H9 (cell line): ENCODE measurements around the gene CDCP2. TPM values are rescaled to one million over a fixed set of nuclear protein-coding genes. Genes with fewer than 3 reads are reported as not detected.

Experiments
- DNase-seq: peaks from one replicate; pipeline ENCODE4 v3.0.0-alpha.2; 2017
- H2AFZ ChIP-seq: one replicate; pipeline ENCODE4 v1.6.1; 2013; ENCODE audit warnings: mild to moderate bottlenecking, low read length, control low read depth, moderate library complexity
- H2AK5ac ChIP-seq: 2 replicates; pipeline ENCODE4 v1.6.1; 2013; ENCODE audit warnings: low read length, control low read depth, mixed read lengths; ENCODE audit not compliant: insufficient read length
- H2BK120ac ChIP-seq: one replicate; pipeline ENCODE4 v1.6.1; 2013; ENCODE audit warnings: low read depth, mild to moderate bottlenecking, low read length, control low read depth, inconsistent platforms; ENCODE audit not compliant: poor library complexity, severe bottlenecking
- H2BK12ac ChIP-seq: 2 replicates; pipeline ENCODE4 v1.6.1; 2013; ENCODE audit warnings: low read length, control low read depth, mixed read lengths, low read depth; ENCODE audit not compliant: insufficient read length
- H2BK15ac ChIP-seq: 2 replicates; pipeline ENCODE4 v1.6.1; 2013; ENCODE audit warnings: low read depth, low read length, control low read depth
- H2BK20ac ChIP-seq: one replicate; pipeline ENCODE4 v1.6.1; 2013; ENCODE audit warnings: low read depth, mild to moderate bottlenecking, low read length, control low read depth, inconsistent platforms; ENCODE audit not compliant: poor library complexity, severe bottlenecking
- H2BK5ac ChIP-seq: 2 replicates; pipeline ENCODE4 v1.6.1; 2013; ENCODE audit warnings: low read length, control low read depth, mixed read lengths; ENCODE audit not compliant: insufficient read length
- H3K14ac ChIP-seq: 2 replicates; pipeline ENCODE4 v1.6.1; 2013; ENCODE audit warnings: low read length, control low read depth; ENCODE audit not compliant: insufficient read depth
- H3K18ac ChIP-seq: 2 replicates; pipeline ENCODE4 v1.6.1; 2013; ENCODE audit warnings: low read depth, mild to moderate bottlenecking, mixed read lengths, low read length, control low read depth; ENCODE audit not compliant: insufficient read length
- H3K23ac ChIP-seq: 2 replicates; pipeline ENCODE4 v1.6.1; 2013; ENCODE audit warnings: low read length, control low read depth, mixed read lengths, low read depth; ENCODE audit not compliant: insufficient read length
- H3K23me2 ChIP-seq: 2 replicates; pipeline ENCODE4 v1.6.1; 2013; ENCODE audit warnings: low read depth, mild to moderate bottlenecking, mixed read lengths, low read length, control low read depth; ENCODE audit not compliant: insufficient read length, poor library complexity, severe bottlenecking
- H3K27ac ChIP-seq: 2 replicates; pipeline ENCODE4 v1.5.1; 2013; ENCODE audit warnings: low read length, control low read depth, mixed read lengths, low read depth; ENCODE audit not compliant: insufficient read length
- H3K27me3 ChIP-seq: 2 replicates; pipeline ENCODE4 v1.6.1; 2013; ENCODE audit warnings: low read length, control low read depth, inconsistent platforms; ENCODE audit not compliant: insufficient read depth
- H3K4ac ChIP-seq: 2 replicates; pipeline ENCODE4 v1.6.1; 2013; ENCODE audit warnings: low read depth, mild to moderate bottlenecking, control low read depth, inconsistent platforms, low read length, moderate library complexity
- H3K4me1 ChIP-seq: 2 replicates; pipeline ENCODE4 v1.6.1; 2013; ENCODE audit warnings: low read length, control low read depth, inconsistent platforms; ENCODE audit not compliant: insufficient read depth
- H3K4me2 ChIP-seq: 2 replicates; pipeline ENCODE4 v1.6.1; 2013; ENCODE audit warnings: low read length, control low read depth, mixed read lengths; ENCODE audit not compliant: insufficient read length, insufficient read depth
- H3K56ac ChIP-seq: 2 replicates; pipeline ENCODE4 v1.6.1; 2013; ENCODE audit warnings: low read depth, mild to moderate bottlenecking, mixed read lengths, low read length, control low read depth; ENCODE audit not compliant: insufficient read length
- H3K79me1 ChIP-seq: 2 replicates; pipeline ENCODE4 v1.6.1; 2013; ENCODE audit warnings: low read depth, mild to moderate bottlenecking, moderate library complexity, low read length, control low read depth, inconsistent platforms; ENCODE audit not compliant: insufficient read depth, poor library complexity, severe bottlenecking
- H3K79me2 ChIP-seq: 2 replicates; pipeline ENCODE4 v1.6.1; 2013; ENCODE audit warnings: low read length, control low read depth, inconsistent platforms; ENCODE audit not compliant: insufficient read depth
- H3K9ac ChIP-seq: 2 replicates; pipeline ENCODE4 v1.6.1; 2013; ENCODE audit warnings: low read length, control low read depth, mixed read lengths; ENCODE audit not compliant: insufficient read length; ENCODE audit errors: extremely low read depth
- H3K9me3 ChIP-seq: one replicate; pipeline ENCODE4 v1.6.1; 2013; ENCODE audit warnings: low read depth, low read length, inconsistent platforms; ENCODE audit not compliant: control insufficient read depth
- H3T11ph ChIP-seq: one replicate; pipeline ENCODE4 v1.6.1; 2013; ENCODE audit warnings: mild to moderate bottlenecking, low read length, control low read depth, inconsistent platforms
- H4K20me1 ChIP-seq: one replicate; pipeline ENCODE4 v1.6.1; 2013; ENCODE audit not compliant: control insufficient read depth, insufficient read length, insufficient read depth
- H4K5ac ChIP-seq: 2 replicates; pipeline ENCODE4 v1.6.1; 2013; ENCODE audit warnings: low read depth, mild to moderate bottlenecking, mixed read lengths, low read length, control low read depth; ENCODE audit not compliant: insufficient read length
- H4K8ac ChIP-seq: replicated peaks from 2 replicates; pipeline ENCODE4 v1.6.1; 2013; ENCODE audit warnings: low read length, control low read depth, mixed read lengths, low read depth; ENCODE audit not compliant: insufficient read length
- H4K91ac ChIP-seq: 2 replicates; pipeline ENCODE4 v1.6.1; 2013; ENCODE audit warnings: low read depth, mild to moderate bottlenecking, moderate library complexity, mixed read lengths, low read length, control low read depth; ENCODE audit not compliant: insufficient read length
- H3K27ac Mint-ChIP-seq, 3 experiments: 2 replicates in 2 of 3; 3 replicates in 1 of 3; pipeline ENCODE4 v1.8.0; 2020 to 2021; ENCODE audit warnings: mixed read lengths in 3 of 3, mild to moderate bottlenecking in 1 of 3, moderate library complexity in 1 of 3
- H3K27me3 Mint-ChIP-seq: 2 replicates; pipeline ENCODE4 v1.8.0; 2021; ENCODE audit warnings: low read depth, mild to moderate bottlenecking, moderate library complexity, mixed read lengths
- H3K36me3 Mint-ChIP-seq, 3 experiments: 2 replicates in 2 of 3; 3 replicates in 1 of 3; pipeline ENCODE4 v1.8.0; 2020 to 2021; ENCODE audit warnings: low read depth in 3 of 3, mixed read lengths in 3 of 3; ENCODE audit not compliant: insufficient read depth in 1 of 3
- H3K4me1 Mint-ChIP-seq, 2 experiments: 2 replicates each; pipeline ENCODE4 v1.8.0; 2020; ENCODE audit warnings: mixed read lengths in 2 of 2
- H3K4me3 Mint-ChIP-seq, 2 experiments: 2 replicates in 1 of 2; 3 replicates in 1 of 2; pipeline ENCODE4 v1.8.0; 2020 to 2021; ENCODE audit warnings: mild to moderate bottlenecking in 2 of 2, mixed read lengths in 2 of 2, moderate library complexity in 1 of 2
- H3K9me3 Mint-ChIP-seq, 2 experiments: 2 replicates in 1 of 2; 3 replicates in 1 of 2; pipeline ENCODE4 v1.8.0; 2020; ENCODE audit warnings: mild to moderate bottlenecking in 2 of 2, mixed read lengths in 2 of 2, moderate library complexity in 1 of 2
- CTCF ChIP-seq: fragments of 200-600 bp; sonication (generic); conservative IDR thresholded peaks from 3 replicates; pipeline ENCODE4 v1.8.0; 2021; ENCODE audit warnings: antibody characterized with exemption, mild to moderate bottlenecking
- WGBS: extraction: QIAGEN DNeasy Blood & Tissue Kit; methylation state at CpG from one replicate; pipeline ENCODE4 v1.1.7; 2013; ENCODE audit warnings: missing lambda C conversion rate, low lambda C conversion rate, mixed read lengths; ENCODE audit not compliant: insufficient read length; ENCODE audit errors: extremely low coverage; 5-methylcytosine and 5-hydroxymethylcytosine counted together
- total RNA-seq: library from RNA; stranded (reverse); gene quantifications from 2 replicates; pipeline ENCODE4 v1.2.1, GENCODE V29; 2021

Gene CDCP2
- total RNA-seq, 1 experiment from 2014 or later, result not detected

DNA sequence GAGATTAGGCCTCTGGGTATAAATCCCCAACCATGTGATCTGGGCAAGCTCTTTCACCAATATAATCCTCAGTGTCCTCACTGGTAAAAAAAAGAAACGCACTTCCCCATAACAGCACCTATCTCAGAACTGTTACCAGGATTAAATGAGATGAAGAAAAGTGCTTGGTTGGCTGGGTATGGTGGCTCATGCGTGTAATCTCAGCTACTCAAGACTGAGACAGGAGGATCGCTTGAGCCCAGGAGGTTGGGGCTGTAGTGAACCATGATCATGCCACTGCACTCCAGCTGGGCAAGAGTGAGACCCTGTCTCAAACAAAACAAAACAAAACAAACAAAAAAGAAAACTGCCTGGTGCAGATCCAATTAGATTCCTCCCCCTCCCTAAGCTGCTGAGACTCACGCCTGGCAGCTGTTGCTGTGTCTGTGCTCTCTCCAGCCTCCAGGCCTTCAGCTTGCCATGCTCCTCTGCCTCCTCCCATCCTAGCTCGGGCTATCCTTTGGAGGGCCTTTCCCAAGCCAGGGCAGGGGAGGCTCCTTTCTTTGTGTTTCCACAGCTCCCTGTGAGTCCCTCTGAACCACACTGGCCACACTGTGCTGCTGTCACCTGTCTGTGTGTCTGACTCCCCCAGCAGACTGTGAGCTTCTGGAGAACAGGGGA lies 28.0 kb upstream of the CDCP2 start:
- peak overlapping the region in 2 of 3 experiments; percentile 68 to 82; a peak in 3 of 7 replicates for H3K27ac Mint-ChIP-seq
- Histone ChIP-seq H3K14ac (no peak overlapping the region), H4K8ac (no peak overlapping the region), H3T11ph (no peak overlapping the region), H3K27me3 (no peaks in the 10 kb centered on the region), H3K23ac (no peak overlapping the region), H3K27ac (no peak overlapping the region), H4K91ac (no peak overlapping the region), H3K9ac (no peak overlapping the region), H2BK5ac (no peak overlapping the region), H3K56ac (no peak overlapping the region), H3K79me1 (no peaks in the 10 kb centered on the region), H4K20me1 (no peaks in the 10 kb centered on the region), H3K4ac (no peak overlapping the region), H3K23me2 (no peaks in the 10 kb centered on the region), H2AFZ (no peak overlapping the region), H3K9me3 (no peaks in the 10 kb centered on the region), H2BK120ac (no peak overlapping the region), H4K5ac (no peak overlapping the region), H3K4me1 (no peaks in the 10 kb centered on the region), H2AK5ac (no peak overlapping the region), H3K79me2 (no peaks in the 10 kb centered on the region), H2BK15ac (no peak overlapping the region), H3K18ac (no peak overlapping the region), H3K4me2 (no peak overlapping the region), H2BK12ac (no peak overlapping the region), H2BK20ac (no peak overlapping the region)
- no peak for DNase-seq
- peaks cover 2% of the 10 kb centered on the region; the same call in 1 of the 2 replicates for H3K27me3 Mint-ChIP-seq
- no peaks in the 10 kb centered on the region; a peak in 1 of 5 replicates for H3K9me3 Mint-ChIP-seq
- no CpG with 5 or more reads among the region's 5 CpGs for WGBS
- TF ChIP-seq CTCF, result no peak
- H3K4me1 Mint-ChIP-seq, result peaks cover 2% of the 10 kb centered on the region in 2 experiments
- peaks cover 3 to 7% (median 4%) of the 10 kb centered on the region in 3 experiments; a peak in 6 of 7 replicates for H3K36me3 Mint-ChIP-seq
- H3K4me3 Mint-ChIP-seq, result no peak overlapping the region
